Heart left ventricle (tissue), 16 donors: ENCODE results near the gene SLC9A9. TPM values are rescaled to one million over a fixed set of nuclear protein-coding genes. Genes with fewer than 3 reads are reported as not detected.

Experiments
- ATAC-seq, 4 donors: fragments of 200-7000 bp; cut with Tn5 transposase; one replicate each; pipeline ENCODE4 v1.9.1; 2020 to 2022; ENCODE audit warnings: moderate library complexity in 4 of 4, mild to moderate bottlenecking in 3 of 4, moderate number of reproducible peaks in 1 of 4
- DNase-seq, 5 donors: peaks; one replicate each; pipeline ENCODE4 v3.0.0-alpha.2; 2020
- H3K27ac ChIP-seq, 12 donors: fragments of 200-600 bp; sonication (generic) in 4 of 12; one replicate each; pipeline versions ENCODE4 v1.5.0 to v1.8.0; 2016 to 2022; ENCODE audit warnings: mild to moderate bottlenecking in 2 of 12
- H3K27me3 ChIP-seq, 9 donors: fragments of 200-600 bp; sonication (generic) in 2 of 9; one replicate each; pipeline versions ENCODE4 v1.5.1 to v1.8.0; 2016 to 2022; ENCODE audit warnings: mild to moderate bottlenecking in 3 of 9
- H3K36me3 ChIP-seq, 9 donors: fragments of 200-600 bp; sonication (generic) in 2 of 9; one replicate each; pipeline versions ENCODE4 v1.5.0 to v1.8.0; 2018 to 2022; ENCODE audit warnings: mild to moderate bottlenecking in 2 of 9
- H3K4me1 ChIP-seq, 12 donors: fragments of 200-600 bp; sonication (generic) in 4 of 12; one replicate each; pipeline versions ENCODE4 v1.5.0 to v1.8.0; 2016 to 2022; ENCODE audit warnings: mild to moderate bottlenecking in 3 of 12
- H3K4me3 ChIP-seq, 12 donors: fragments of 200-600 bp; sonication (generic) in 4 of 12; one replicate each; pipeline versions ENCODE4 v1.5.0 to v1.8.0; 2017 to 2022; ENCODE audit warnings: mild to moderate bottlenecking in 9 of 12, moderate library complexity in 4 of 12
- H3K9me3 ChIP-seq, 12 donors: fragments of 200-600 bp; sonication (generic) in 4 of 12; one replicate each; pipeline versions ENCODE4 v1.5.0 to v1.8.0; 2016 to 2022; ENCODE audit warnings: mild to moderate bottlenecking in 1 of 12
- CTCF ChIP-seq, 12 donors: fragments of 200-600 bp; sonication (generic) in 4 of 12; IDR thresholded peaks; one replicate each; pipeline versions ENCODE4 v1.5.0 to v1.8.0; 2018 to 2022; ENCODE audit warnings: antibody characterized with exemption in 12 of 12, mild to moderate bottlenecking in 5 of 12
- POLR2A ChIP-seq, 2 donors: fragments of 450-650 bp; IDR thresholded peaks; one replicate each; pipeline ENCODE4 v1.6.1; 2017; ENCODE audit warnings: antibody characterized with exemption in 2 of 2, mild to moderate bottlenecking in 2 of 2, moderate library complexity in 2 of 2
- WGBS, 4 donors: extraction: QIAGEN DNeasy Blood & Tissue Kit in 2 of 4; methylation state at CpG; one replicate each; pipeline versions ENCODE4 v1.1.5 to v1.1.7; 2013 to 2018; 5-methylcytosine and 5-hydroxymethylcytosine counted together
- intact Hi-C, 10 donors: fragments of 100-400 bp; cut with DNase I; formaldehyde crosslinking; loops; one replicate each; pipeline versions ENCODE4 v1.11.1 to v1.14.2; 2022
- polyA plus RNA-seq, 2 donors: library from polyadenylated mRNA; stranded (reverse); fragments of 200-250 nt; gene quantifications; one replicate each; pipeline ENCODE4 v1.2.3, GENCODE V29; 2013
- total RNA-seq, 9 donors: library from RNA; depleted of rRNA in 2 of 9; stranded (reverse); fragments of >200 nt in 2 of 9; fragmentation: NEBNext Ultra II Directional in 3 of 9; extraction: Animal tissue kit (Norgen Biotek cat#: 25700) in 3 of 9; gene quantifications; one replicate each; pipeline versions ENCODE4 v1.1.0 to v1.2.4, GENCODE V29; 2016 to 2023
- donor health status: ischemic (EF 13 %, LVEDD 7.1; RV severe dilation, severe dysfunction).
- donor health status: healthy with polysubstance abuse.
- donor health status: DM: no; HTN: yes; CAD: no.
- donor health status: DM: no; HTN: no; CAD: no.
- donor health status: ischemic (EF 25% LVEDD 6.9; RV normal size, moderate dysfunction).
- donor health status: ischemic (EF 25% LVEDD 5.7; RV mildly dilated, moderate dysfunction).
- donor health status: healthy.
- donor health status: DM: yes; HTN: yes; CAD: no.
- donor health status: ischemic (EF 35%, LVEDD 5.7; RV mildly dilated, moderate dysfunction).
- donor health status: nonischemic (EF 11% LVEDD 7.7; RV severe dilation, severe dysfunction).
- donor health status: DM: yes; HTN: yes; CAD: no.
- donor health status: PGD.
- donor health status: ischemic (EF 29% LVEDD 5.4; RV normal size, mild dysfunction).
- donor health status: nonischemic (EF 23%, LVEDD 6.1; RV moderate dilation, normal function).

The SLC9A9 gene
- total and polyA plus RNA-seq, 11 donors: 0.76 to 17.5 (median 3.3) TPM

DNA sequence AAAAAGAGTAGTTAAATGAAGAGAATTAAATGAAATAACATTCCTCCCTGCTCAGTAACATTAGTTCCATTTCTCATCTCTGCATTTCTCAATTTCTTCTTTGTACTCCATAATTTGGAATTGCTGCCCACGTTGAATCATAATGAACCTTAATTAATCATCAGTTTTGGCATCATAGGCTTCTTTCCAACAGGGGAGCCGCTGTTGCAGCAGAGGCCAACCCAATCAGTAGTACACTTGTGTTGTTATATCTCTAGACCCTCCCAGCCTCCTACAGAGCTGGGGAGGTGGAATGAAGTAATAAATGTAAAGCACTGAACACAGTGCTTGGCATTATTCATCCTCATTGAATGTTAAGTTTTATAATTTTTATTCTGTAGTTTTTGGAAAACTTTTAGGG, 488.0 kb downstream of the SLC9A9 start:
- DNase-seq (no peak), ATAC-seq (no peak)
- Histone ChIP-seq H3K4me3 (no peak overlapping the region), H3K9me3 (no peaks in the 10 kb centered on the region), H3K36me3 (no peaks in the 10 kb centered on the region), H3K27ac (no peak overlapping the region), H3K4me1 (peaks cover 0 to 6% (median 0%) of the 10 kb centered on the region in 12 donors), H3K27me3 (no peaks in the 10 kb centered on the region)
- TF ChIP-seq POLR2A (IDR thresholded peaks at IDR 0.05): no peak
- TF ChIP-seq CTCF (IDR thresholded peaks at IDR 0.05): no peak
- WGBS, 4 donors: 85 to 89% (median 86%) methylated on average over 2 of the region's 2 CpGs
- intact Hi-C loops: no loop called here

DNA sequence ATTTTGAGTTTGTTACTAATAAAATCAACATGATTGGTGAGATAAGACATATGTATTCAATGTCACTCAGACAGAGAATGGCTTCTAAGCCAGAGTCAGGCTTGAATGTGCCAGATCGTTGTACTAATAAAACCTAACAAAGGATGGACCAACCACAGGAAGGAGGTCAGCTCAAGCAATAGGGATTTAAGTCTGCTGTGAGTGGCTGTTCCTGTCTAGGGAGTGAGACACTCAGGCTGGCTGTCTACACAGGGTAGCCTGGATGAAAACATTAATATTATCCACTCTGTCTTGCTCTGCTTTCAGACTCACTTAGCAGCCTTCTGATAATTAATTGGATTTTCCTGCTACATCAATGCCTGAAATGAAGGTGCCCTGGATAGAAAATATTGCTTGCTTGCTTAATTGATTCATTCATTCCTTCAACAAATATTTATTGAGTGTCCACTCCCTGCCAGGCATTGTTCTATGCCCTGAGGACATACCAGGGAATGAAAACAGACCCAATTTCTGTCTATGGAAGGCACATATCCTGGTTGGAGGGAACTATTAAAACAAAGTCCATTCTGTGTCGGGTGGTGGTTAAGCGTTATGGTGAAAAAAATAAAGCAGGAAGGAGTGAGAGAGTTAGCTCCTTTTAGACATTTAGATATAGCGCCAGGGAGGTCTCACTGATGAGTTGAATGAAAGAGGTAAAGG, 489.3 kb downstream of the SLC9A9 start:
- Histone ChIP-seq H3K4me3 (no peak overlapping the region), H3K27ac (no peak overlapping the region), H3K27me3 (no peaks in the 10 kb centered on the region), H3K9me3 (no peaks in the 10 kb centered on the region), H3K4me1 (peaks cover 0 to 6% (median 0%) of the 10 kb centered on the region in 12 donors), H3K36me3 (no peaks in the 10 kb centered on the region)
- no peak for ATAC-seq
- intact Hi-C loops: no loop called here
- no peak for TF ChIP-seq CTCF (IDR thresholded peaks at IDR 0.05)
- TF ChIP-seq POLR2A (IDR thresholded peaks at IDR 0.05): no peak
- no peak for DNase-seq
- WGBS, 4 donors: 80 to 88% (median 87%) methylated on average over 4 of the region's 4 CpGs

GRCh38 chr3:143358155-143358792, 490.0 kb downstream of the SLC9A9 start:
- peak in 1 of 4 donors; percentile 58 for ATAC-seq
- TF ChIP-seq POLR2A (IDR thresholded peaks at IDR 0.05) (no peak), CTCF (IDR thresholded peaks at IDR 0.05) (no peak)

DNA sequence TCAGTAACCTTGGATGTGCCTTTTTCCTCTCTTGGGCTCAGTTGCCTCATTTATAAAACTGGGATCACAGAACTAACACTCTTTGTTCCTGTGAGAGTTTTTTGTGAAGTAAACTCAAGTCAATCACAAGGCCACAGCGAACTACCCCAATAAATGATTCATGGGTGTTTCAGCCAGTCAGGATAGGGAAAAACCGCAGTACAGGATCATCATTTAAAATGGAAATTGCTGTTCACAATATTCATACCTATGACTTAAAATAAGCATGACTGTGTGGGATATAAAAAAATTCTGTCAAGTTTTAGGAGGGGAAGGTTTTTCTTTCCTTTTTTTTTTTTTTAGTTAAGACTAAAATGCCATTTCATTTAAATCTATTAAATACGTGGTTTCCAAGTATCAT, 490.6 kb downstream of the SLC9A9 start:
- TF ChIP-seq POLR2A (IDR thresholded peaks at IDR 0.05) (no peak), CTCF (IDR thresholded peaks at IDR 0.05) (no peak)
- DNase-seq (no peak), ATAC-seq (no peak)
- Histone ChIP-seq H3K27me3 (no peaks in the 10 kb centered on the region), H3K36me3 (no peaks in the 10 kb centered on the region), H3K27ac (no peak overlapping the region), H3K4me3 (no peak overlapping the region), H3K9me3 (no peaks in the 10 kb centered on the region), H3K4me1 (peaks cover 0 to 13% (median 0%) of the 10 kb centered on the region in 12 donors)
- WGBS, 4 donors: 83 to 89% (median 85%) methylated on average over 3 of the region's 3 CpGs
- intact Hi-C loops: no loop called here

More at GRCh38 chr3:143358155-143358792, 490.0 kb downstream of the SLC9A9 start:
- Histone ChIP-seq H3K27ac (no peak overlapping the region), H3K4me3 (no peak overlapping the region), H3K36me3 (no peaks in the 10 kb centered on the region), H3K9me3 (no peaks in the 10 kb centered on the region), H3K27me3 (no peaks in the 10 kb centered on the region), H3K4me1 (peaks cover 0 to 7% (median 0%) of the 10 kb centered on the region in 12 donors)
- WGBS, 4 donors: 42 to 60% (median 47%) methylated on average over 2 of the region's 2 CpGs
- intact Hi-C loops: no loop called here
- DNase-seq: no peak
